Neural cell (in vitro differentiated cells): ENCODE results near the gene DNAH5. TPM values are rescaled to one million over a fixed set of nuclear protein-coding genes. Genes with fewer than 3 reads are reported as not detected.
A peak's percentile ranks its signal among the peaks of the same experiment; 100 is the strongest.

Source experiments
- H2AFZ ChIP-seq: fragments of 200-600, 300-800 bp; sonication (generic), shearing (Covaris generic); 2 replicates; pipeline ENCODE4 v1.6.0; 2014; ENCODE audit warnings: low read depth, mild to moderate bottlenecking, antibody characterized with exemption, low read length, moderate library complexity
- H3F3A ChIP-seq: fragments of 200-600 bp; shearing (Covaris generic); 2 replicates; pipeline ENCODE4 v1.6.1; 2016; ENCODE audit warnings: mild to moderate bottlenecking, moderate library complexity, mixed read lengths, antibody characterized with exemption, low read length; ENCODE audit not compliant: insufficient read depth, poor library complexity, severe bottlenecking
- H3K27ac ChIP-seq: fragments of 200-600, 300-800 bp; sonication (generic), shearing (Covaris generic); 2 replicates; pipeline ENCODE4 v1.5.1; 2014; ENCODE audit warnings: mild to moderate bottlenecking, low read length, moderate library complexity
- H3K27me3 ChIP-seq: fragments of 300-800, 200-600 bp; sonication (generic), shearing (Covaris generic); 2 replicates; pipeline ENCODE4 v1.6.0; 2014; ENCODE audit warnings: mild to moderate bottlenecking, low read depth, low read length, moderate library complexity; ENCODE audit not compliant: insufficient read depth
- H3K36me3 ChIP-seq: fragments of 300-800, 200-600 bp; sonication (generic), shearing (Covaris generic); 2 replicates; pipeline ENCODE4 v1.5.1; 2014; ENCODE audit warnings: mild to moderate bottlenecking, antibody characterized with exemption, low read length, moderate library complexity; ENCODE audit not compliant: insufficient read depth
- H3K4me2 ChIP-seq: fragments of 300-800, 200-600 bp; sonication (generic), shearing (Covaris generic); 2 replicates; pipeline ENCODE4 v1.6.0; 2014; ENCODE audit warnings: mild to moderate bottlenecking, low read length
- H3K4me3 ChIP-seq: fragments of 300-800, 200-600 bp; sonication (generic), shearing (Covaris generic); 2 replicates; pipeline ENCODE4 v1.5.1; 2014; ENCODE audit warnings: mild to moderate bottlenecking, low read length, moderate library complexity
- H3K79me2 ChIP-seq: fragments of 200-600 bp; shearing (Covaris generic); replicated peaks from 2 replicates; pipeline ENCODE4 v1.6.0; 2014; ENCODE audit warnings: mild to moderate bottlenecking, low read length, moderate library complexity; ENCODE audit not compliant: insufficient read depth
- H3K9ac ChIP-seq: fragments of 300-800, 200-600 bp; sonication (generic), shearing (Covaris generic); 2 replicates; pipeline ENCODE4 v1.6.1; 2016; ENCODE audit warnings: mild to moderate bottlenecking, low read length, mixed read lengths
- H3K9me2 ChIP-seq: fragments of 200-600 bp; shearing (Covaris generic); 2 replicates; pipeline ENCODE4 v1.6.1; 2016; ENCODE audit warnings: mild to moderate bottlenecking, low read length, mixed read lengths; ENCODE audit not compliant: insufficient read depth
- H3K9me3 ChIP-seq: fragments of 200-600, 300-800 bp; sonication (generic), shearing (Covaris generic); 2 replicates; pipeline ENCODE4 v1.6.1; 2016; ENCODE audit warnings: mild to moderate bottlenecking, mixed run types, low read length, moderate library complexity, mixed read lengths
- H4K20me1 ChIP-seq: fragments of 200-600 bp; shearing (Covaris generic); 2 replicates; pipeline ENCODE4 v1.6.1; 2016; ENCODE audit warnings: mild to moderate bottlenecking, mixed run types; ENCODE audit not compliant: insufficient read depth
- CTCF ChIP-seq: fragments of 450-650 bp; IDR thresholded peaks from 2 replicates; pipeline ENCODE4 v1.5.1; 2014; ENCODE audit warnings: antibody characterized with exemption, mild to moderate bottlenecking, moderate library complexity; ENCODE audit not compliant: poor library complexity, severe bottlenecking
- EP300 ChIP-seq: fragments of 450-650 bp; conservative IDR thresholded peaks from 2 replicates; pipeline ENCODE4 v1.6.1; 2014; ENCODE audit warnings: antibody characterized with exemption, mild to moderate bottlenecking, moderate library complexity; ENCODE audit not compliant: poor library complexity, severe bottlenecking
- EZH2 ChIP-seq: fragments of 200-600, 300-800 bp; shearing (Covaris generic), sonication (generic); IDR thresholded peaks from 2 replicates; pipeline ENCODE4 v1.6.1; 2014; ENCODE audit warnings: antibody characterized with exemption, low read length, borderline replicate concordance, mild to moderate bottlenecking; ENCODE audit not compliant: insufficient read depth, poor library complexity, severe bottlenecking
- MXI1 ChIP-seq: fragments of 450-650 bp; conservative IDR thresholded peaks from 2 replicates; pipeline ENCODE4 v1.6.1; 2014; ENCODE audit warnings: antibody characterized with exemption, mild to moderate bottlenecking; ENCODE audit not compliant: poor library complexity, severe bottlenecking
- POLR2AphosphoS5 ChIP-seq: IDR thresholded peaks from 2 replicates; pipeline ENCODE4 v1.6.1; 2012
- RAD21 ChIP-seq: fragments of 450-650 bp; conservative IDR thresholded peaks from 2 replicates; pipeline ENCODE4 v1.6.1; 2014; ENCODE audit warnings: antibody characterized with exemption, mild to moderate bottlenecking, moderate library complexity
- REST ChIP-seq: IDR thresholded peaks from 2 replicates; pipeline ENCODE4 v1.6.1; 2012; ENCODE audit warnings: borderline replicate concordance
- SMC3 ChIP-seq: fragments of 450-650 bp; conservative IDR thresholded peaks from 2 replicates; pipeline ENCODE4 v1.6.1; 2014; ENCODE audit warnings: antibody characterized with exemption, mild to moderate bottlenecking, moderate library complexity; ENCODE audit not compliant: poor library complexity
- TAF1 ChIP-seq: IDR thresholded peaks from 2 replicates; pipeline ENCODE4 v1.6.1; 2012; ENCODE audit warnings: low read depth
- polyA plus RNA-seq: library from polyadenylated mRNA; depleted of rRNA; stranded (reverse); fragments of >200 nt; gene quantifications from 2 replicates; pipeline ENCODE4 v1.2.3, GENCODE V29; 2014

The DNAH5 gene
- polyA plus RNA-seq, 1 donor from 2014 or later: 12.8 TPM

DNA sequence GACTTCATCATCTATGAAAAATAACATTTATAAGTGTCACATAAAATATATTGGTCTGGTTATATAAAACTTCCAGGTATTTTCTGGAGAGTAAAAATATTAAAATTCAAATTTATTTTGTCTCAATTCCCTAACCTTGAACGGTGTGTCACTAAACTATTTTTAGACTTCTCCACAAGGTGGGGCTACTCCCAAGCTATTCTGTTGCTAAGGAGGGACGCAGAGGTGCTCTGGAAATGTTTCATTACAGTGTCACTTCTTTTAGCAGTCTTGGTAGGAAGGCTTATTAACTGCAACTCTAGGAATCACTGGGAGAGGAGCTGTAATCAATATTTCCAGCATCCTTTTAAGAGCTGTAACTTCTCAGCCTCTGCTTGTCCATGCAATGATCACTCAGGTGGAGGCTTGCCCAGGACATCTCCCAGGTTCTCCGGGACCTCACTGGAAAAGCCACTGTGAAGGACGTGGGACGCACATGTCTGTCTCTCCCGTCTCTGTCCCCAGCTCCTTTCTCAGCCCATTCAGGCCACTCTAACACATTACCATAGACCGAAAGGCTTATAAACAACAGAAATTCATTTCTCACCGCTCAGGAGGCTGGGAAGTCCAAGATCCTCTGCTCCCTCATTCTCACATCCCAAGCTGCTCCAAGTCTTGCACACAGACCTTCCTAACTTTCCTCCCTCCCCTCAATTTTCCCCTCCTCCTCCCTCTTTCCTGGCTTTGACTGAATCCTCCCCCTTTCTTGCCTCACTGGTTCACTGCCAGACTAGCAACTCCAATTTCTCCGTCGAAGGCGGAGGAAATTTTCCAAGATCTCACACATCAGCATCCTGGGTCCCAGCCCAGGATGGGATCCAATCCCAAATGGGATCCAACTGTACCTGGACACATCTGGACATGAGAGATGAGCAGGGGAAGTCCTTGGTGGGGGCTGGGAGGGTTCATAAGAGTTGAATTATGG is 32.7 kb upstream of the DNAH5 start:
- Histone ChIP-seq H3K36me3 (no peaks in the 10 kb centered on the region), H3K27me3 (no peaks in the 10 kb centered on the region), H3K9me2 (no peaks in the 10 kb centered on the region), H2AFZ (no peak overlapping the region), H3K9me3 (no peaks in the 10 kb centered on the region), H3K9ac (no peak overlapping the region), H3K27ac (no peak overlapping the region), H3K4me2 (no peak overlapping the region), H3K79me2 (no peaks in the 10 kb centered on the region), H3F3A (no peaks in the 10 kb centered on the region), H3K4me3 (no peak overlapping the region), H4K20me1 (no peaks in the 10 kb centered on the region)
- TF ChIP-seq RAD21: peak; percentile 81
- TF ChIP-seq TAF1: no peak
- no peak for TF ChIP-seq POLR2AphosphoS5
- no peak for TF ChIP-seq EP300
- TF ChIP-seq REST: peak; percentile 54
- peak; percentile 77 for TF ChIP-seq CTCF
- TF ChIP-seq SMC3: peak; percentile 80
- no peak for TF ChIP-seq MXI1

- Histone ChIP-seq H3K27me3 (no peaks in the 10 kb centered on the region), H3K36me3 (no peaks in the 10 kb centered on the region)
- TF ChIP-seq RAD21: no peak
- TF ChIP-seq REST: no peak
- TF ChIP-seq EP300: no peak
- no peak for TF ChIP-seq SMC3
- TF ChIP-seq CTCF: no peak
- no peak for TF ChIP-seq TAF1
- TF ChIP-seq MXI1: no peak
- no peak for TF ChIP-seq POLR2AphosphoS5
- TF ChIP-seq EZH2: no peak
Observed at GRCh38 chr5:13976223-13976622, 31.7 kb upstream of the DNAH5 start.

More at GRCh38 chr5:13976223-13976622, 31.7 kb upstream of the DNAH5 start:
- H3K9ac ChIP-seq: no peak overlapping the region
- no peak overlapping the region for H2AFZ ChIP-seq
- H3K9me3 ChIP-seq: no peaks in the 10 kb centered on the region
- H3K4me3 ChIP-seq: no peak overlapping the region
- no peaks in the 10 kb centered on the region for H3K79me2 ChIP-seq
- H4K20me1 ChIP-seq: no peaks in the 10 kb centered on the region
- no peak overlapping the region for H3K27ac ChIP-seq
- H3K9me2 ChIP-seq: no peaks in the 10 kb centered on the region
- H3F3A ChIP-seq: no peaks in the 10 kb centered on the region
- no peak overlapping the region for H3K4me2 ChIP-seq
